Mammary epithelial cell (primary cell): Measurements from ENCODE around the gene MAPK13.

Experiments used
- EZH2 ChIP-seq: IDR thresholded peaks from 2 replicates; pipeline ENCODE4 v1.6.1; 2012; ENCODE audit warnings: low read length, inconsistent platforms, borderline replicate concordance
- TF ChIP-seq, protein P1 (sequence below), 2 donors: IDR thresholded peaks in 1 of 2; conservative IDR thresholded peaks in 1 of 2; 2 replicates each; pipeline ENCODE4 v1.5.1; 2011 to 2012; ENCODE audit warnings: inconsistent platforms in 2 of 2, low read length in 2 of 2, mild to moderate bottlenecking in 2 of 2, control low read depth in 1 of 2, low read depth in 1 of 2; ENCODE audit not compliant: insufficient read depth in 1 of 2; ENCODE audit errors: extremely low read depth in 1 of 2

DNA sequence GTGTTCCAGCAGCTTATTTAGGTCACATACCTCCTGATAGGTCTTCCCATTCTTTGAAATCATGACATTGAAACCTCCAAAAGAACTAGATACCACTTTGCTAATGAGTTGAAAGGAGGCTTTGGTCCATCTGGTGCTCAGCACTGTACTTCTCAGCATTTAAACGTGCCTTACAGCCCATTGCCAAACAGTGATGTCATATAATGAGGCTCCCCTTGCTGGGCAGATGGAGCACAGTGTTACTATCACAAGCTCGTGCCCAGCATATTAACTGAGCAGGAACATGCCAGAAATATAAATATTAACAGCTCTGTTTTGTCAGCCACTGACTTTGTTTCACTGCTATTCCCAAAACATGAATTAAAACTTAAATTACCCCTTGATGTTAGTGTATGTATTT lies 25.5 kb upstream of the MAPK13 start:
- TF ChIP-seq EZH2, result no peak
- TF ChIP-seq, protein P1, sequence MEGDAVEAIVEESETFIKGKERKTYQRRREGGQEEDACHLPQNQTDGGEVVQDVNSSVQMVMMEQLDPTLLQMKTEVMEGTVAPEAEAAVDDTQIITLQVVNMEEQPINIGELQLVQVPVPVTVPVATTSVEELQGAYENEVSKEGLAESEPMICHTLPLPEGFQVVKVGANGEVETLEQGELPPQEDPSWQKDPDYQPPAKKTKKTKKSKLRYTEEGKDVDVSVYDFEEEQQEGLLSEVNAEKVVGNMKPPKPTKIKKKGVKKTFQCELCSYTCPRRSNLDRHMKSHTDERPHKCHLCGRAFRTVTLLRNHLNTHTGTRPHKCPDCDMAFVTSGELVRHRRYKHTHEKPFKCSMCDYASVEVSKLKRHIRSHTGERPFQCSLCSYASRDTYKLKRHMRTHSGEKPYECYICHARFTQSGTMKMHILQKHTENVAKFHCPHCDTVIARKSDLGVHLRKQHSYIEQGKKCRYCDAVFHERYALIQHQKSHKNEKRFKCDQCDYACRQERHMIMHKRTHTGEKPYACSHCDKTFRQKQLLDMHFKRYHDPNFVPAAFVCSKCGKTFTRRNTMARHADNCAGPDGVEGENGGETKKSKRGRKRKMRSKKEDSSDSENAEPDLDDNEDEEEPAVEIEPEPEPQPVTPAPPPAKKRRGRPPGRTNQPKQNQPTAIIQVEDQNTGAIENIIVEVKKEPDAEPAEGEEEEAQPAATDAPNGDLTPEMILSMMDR (conservative IDR thresholded peaks at IDR 0.05 in 1 of 2, IDR thresholded peaks at IDR 0.05 in 1 of 2; ENCODE audit: extremely low read depth in 1 of 2, insufficient read depth in 1 of 2, low read depth in 1 of 2, low read length in 2 of 2), result no peak
